Heart left ventricle (tissue), 13 donors: ENCODE measurements around the gene SPOCK1.

ENCODE experiments used
- CTCF ChIP-seq, 12 donors: fragments of 200-600 bp; sonication (generic) in 4 of 12; IDR thresholded peaks; one replicate each; pipeline versions ENCODE4 v1.5.0 to v1.8.0; 2018 to 2022; ENCODE audit warnings: antibody characterized with exemption in 12 of 12, mild to moderate bottlenecking in 5 of 12
- POLR2A ChIP-seq, 2 donors: fragments of 450-650 bp; IDR thresholded peaks; one replicate each; pipeline ENCODE4 v1.6.1; 2017; ENCODE audit warnings: antibody characterized with exemption in 2 of 2, mild to moderate bottlenecking in 2 of 2, moderate library complexity in 2 of 2
- donor health status: ischemic (EF 13 %, LVEDD 7.1; RV severe dilation, severe dysfunction).
- donor health status: DM: no; HTN: yes; CAD: no.
- donor health status: DM: no; HTN: no; CAD: no.
- donor health status: ischemic (EF 25% LVEDD 6.9; RV normal size, moderate dysfunction).
- donor health status: ischemic (EF 25% LVEDD 5.7; RV mildly dilated, moderate dysfunction).
- donor health status: ischemic (EF 35%, LVEDD 5.7; RV mildly dilated, moderate dysfunction).
- donor health status: nonischemic (EF 11% LVEDD 7.7; RV severe dilation, severe dysfunction).
- donor health status: DM: yes; HTN: yes; CAD: no.
- donor health status: PGD.
- donor health status: ischemic (EF 29% LVEDD 5.4; RV normal size, mild dysfunction).
- donor health status: nonischemic (EF 23%, LVEDD 6.1; RV moderate dilation, normal function).

- TF ChIP-seq CTCF (IDR thresholded peaks at IDR 0.05) (no peak), POLR2A (IDR thresholded peaks at IDR 0.05) (no peak)
Measured at GRCh38 chr5:137234973-137235943, 263.9 kb downstream of the SPOCK1 start.
